HG03575 (cell line): ENCODE data around the gene ZNF576.
A peak's percentile ranks its signal among the peaks of the same experiment; 100 is the strongest.
"Not testable (repeated sequence)": the region's sequence is repeated elsewhere in the genome, so short reads cannot be mapped to it uniquely, and the experiment has no call there.

Experiments
- ATAC-seq: cut with Tn5 transposase; IDR thresholded peaks from one replicate; pipeline ENCODE4 v1.9.1; 2021; ENCODE audit not compliant: unreplicated experiment, insufficient number of reproducible peaks, low FRiP score; ENCODE audit errors: extremely low read depth

ZNF576 gene, protein sequence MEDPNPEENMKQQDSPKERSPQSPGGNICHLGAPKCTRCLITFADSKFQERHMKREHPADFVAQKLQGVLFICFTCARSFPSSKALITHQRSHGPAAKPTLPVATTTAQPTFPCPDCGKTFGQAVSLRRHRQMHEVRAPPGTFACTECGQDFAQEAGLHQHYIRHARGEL

DNA sequence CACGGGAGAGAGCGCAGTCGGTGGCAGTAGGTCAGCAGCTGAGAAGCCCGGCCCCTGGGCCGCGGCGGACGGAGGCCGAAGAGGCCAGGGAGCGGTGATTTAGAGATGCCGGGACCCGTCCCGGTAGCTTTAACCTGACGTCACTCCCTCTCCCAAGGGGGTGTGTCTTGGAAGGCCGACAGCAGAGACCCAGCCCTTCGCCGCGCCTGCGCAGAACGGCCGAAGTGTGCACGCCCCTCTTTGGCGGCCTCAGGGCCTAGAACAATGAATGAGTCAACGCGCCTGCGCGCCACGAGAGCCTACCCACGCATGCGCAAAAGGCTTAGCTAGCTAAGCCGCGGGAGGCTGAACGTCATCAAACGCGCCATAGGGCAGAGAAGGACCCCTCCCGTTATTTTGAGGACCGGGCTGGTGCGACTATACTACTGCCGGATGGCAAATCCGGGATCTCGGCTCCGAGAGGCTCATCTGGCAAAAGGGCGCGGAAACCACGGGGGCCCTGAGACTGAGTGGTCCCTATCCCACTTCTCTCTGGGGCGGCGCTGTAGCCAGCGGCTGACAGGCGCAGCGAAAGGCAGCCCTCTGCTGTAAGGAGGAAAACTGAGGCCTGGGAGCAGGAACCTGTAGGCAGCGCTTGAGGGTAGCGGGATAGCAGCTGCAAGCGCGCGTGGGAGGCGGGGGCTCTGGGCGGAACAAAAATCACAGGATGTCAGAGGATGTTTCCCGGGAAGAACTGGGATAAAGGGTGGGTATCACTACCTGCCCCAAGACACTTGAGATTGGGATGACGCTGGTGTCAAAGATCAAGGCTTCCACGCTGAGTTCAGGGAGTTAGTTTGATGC is at the start of gene ZNF576, which contains the start of gene IRGQ:
Gene ZNF576 (plus strand): TSS at position 597 of the 843 bp plus-strand sequence. CDS start 514 bp downstream, outside the sequence.
Gene IRGQ (minus strand): TSS at position 136 of the 843 bp plus-strand sequence. CDS start 796 bp downstream, outside the sequence.
- ATAC-seq, result peak; percentile 38

DNA sequence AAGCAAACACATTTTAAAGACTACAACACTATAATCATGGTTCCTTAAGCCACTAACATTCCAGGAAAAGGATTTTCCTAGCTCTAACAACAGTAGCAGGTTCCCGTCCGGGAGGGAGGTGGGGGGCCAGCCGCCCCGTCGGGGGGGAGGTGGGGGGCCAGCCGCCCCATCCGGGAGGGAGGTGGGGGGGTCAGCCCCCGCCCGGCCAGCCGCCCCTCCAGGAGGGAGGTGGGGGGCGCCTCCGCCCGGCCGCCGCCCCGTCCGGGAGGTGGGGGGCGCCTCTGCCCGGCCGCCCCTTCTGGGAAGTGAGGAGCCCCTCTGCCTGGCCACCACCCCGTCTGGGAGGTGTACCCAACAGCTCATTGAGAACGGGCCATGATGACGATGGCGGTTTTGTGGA is 48.5 kb upstream of the ZNF576 start:
- ATAC-seq, result not testable (repeated sequence)

DNA sequence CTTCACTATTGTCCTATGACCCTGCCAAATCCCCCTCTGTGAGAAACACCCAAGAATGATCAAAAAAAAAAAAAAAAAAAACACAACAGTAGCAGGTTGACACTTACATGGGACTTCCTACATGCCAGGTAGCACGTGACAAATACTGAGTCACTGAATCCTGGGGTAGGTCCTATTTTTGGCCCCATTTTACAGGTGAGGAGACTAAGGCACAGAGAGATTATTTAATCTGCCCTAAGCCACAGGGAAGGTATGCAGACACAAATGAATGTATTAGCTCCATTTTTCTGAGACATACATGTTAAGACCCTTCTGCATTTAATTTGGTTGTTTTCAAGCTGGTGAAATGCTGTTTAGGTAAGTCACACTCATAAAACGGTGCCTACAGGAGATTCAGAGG is 47.7 kb upstream of the ZNF576 start:
- ATAC-seq, result no peak

DNA sequence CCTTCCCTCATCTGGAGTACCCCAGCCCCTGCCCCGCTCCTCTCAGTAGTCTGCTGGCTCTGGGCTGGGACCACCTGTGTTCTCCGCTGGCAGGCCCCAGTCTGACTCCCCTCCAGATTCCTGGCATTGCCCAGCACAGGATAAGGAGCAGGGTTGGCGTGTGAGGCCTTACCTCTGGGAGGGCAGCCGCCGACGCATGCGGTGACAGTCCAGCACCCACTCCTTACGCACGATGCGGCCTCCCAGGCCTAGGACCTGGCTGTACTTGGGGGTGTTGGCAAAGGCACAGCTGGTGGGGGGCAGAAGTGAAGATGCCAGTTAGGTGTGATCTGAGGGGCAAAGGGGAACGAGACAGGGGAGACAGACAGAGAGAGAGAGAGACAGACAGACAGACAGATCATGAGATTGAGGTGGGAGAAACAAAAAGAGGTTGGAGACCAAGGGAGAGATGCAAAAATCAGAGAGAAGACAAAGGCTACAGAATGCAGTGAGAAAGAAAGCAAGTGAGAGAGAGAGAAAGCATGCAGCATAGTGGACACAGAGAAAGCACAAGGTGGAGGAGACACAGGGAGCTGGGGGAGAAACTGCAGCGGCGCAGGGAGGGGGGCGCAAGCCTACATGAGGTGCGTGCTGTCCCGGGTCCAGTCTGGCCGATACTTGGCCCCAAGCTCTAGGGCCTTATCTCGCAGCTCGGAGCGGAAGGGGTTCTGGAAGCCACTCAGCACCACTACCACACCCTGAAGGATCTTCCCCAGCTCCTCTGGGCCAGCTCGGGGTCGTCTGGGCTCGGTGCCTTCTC is 44.8 kb upstream of the ZNF576 start:
- ATAC-seq, result no peak

DNA sequence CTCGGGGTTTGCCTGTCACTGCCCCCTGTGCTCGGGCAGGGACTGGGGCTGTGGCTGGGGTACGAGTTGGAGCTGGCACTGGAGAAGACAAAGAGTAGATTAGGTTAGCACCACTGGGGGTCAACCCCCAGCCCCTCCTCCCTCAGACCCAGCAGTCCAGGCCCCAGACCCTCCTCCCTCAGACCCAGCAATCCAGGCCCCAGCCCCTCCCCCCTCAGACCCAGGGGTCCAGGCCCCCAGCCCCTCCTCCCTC is 44.3 kb upstream of the ZNF576 start:
- ATAC-seq, result no peak

DNA sequence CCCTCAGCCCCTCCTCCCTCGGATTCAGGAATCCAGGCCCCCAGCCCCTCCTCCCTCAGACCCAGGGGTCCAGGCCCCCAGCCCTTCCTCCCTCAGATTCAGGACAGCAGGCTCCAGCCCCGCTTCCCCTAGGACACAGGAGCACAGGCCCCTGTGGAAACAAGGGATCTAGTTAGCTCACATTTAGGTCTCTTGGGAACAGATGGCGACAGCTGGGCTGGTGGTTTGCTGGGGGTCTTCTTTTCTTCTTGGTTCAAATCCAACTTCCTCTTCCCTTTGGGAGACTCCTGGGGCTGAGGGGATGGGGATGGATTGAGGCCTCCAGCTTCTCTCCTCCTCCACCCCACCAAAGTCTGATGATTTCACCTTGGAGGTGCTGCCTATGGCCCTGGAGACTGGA is 43.8 kb upstream of the ZNF576 start:
- ATAC-seq, result no peak

DNA sequence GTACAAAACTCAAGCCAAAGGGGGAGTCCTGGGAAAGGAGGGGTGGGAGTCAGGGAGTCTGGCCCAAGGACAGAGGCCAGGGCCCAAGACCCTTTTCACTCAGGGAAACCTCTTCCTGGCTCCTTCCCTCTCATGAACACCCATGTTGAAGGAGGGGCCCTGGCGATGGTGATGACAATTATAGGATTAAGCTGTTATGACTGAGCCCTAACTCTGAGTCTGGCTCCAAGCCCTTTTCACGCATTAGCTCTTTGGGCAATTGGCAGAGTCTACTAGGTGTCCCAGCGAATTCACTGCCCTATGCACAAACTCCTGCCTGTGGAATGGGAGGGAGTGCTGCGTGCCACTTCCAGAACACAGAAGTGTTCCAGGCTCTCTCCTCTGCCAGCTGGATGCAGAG is 42.7 kb upstream of the ZNF576 start:
- no peak for ATAC-seq

DNA sequence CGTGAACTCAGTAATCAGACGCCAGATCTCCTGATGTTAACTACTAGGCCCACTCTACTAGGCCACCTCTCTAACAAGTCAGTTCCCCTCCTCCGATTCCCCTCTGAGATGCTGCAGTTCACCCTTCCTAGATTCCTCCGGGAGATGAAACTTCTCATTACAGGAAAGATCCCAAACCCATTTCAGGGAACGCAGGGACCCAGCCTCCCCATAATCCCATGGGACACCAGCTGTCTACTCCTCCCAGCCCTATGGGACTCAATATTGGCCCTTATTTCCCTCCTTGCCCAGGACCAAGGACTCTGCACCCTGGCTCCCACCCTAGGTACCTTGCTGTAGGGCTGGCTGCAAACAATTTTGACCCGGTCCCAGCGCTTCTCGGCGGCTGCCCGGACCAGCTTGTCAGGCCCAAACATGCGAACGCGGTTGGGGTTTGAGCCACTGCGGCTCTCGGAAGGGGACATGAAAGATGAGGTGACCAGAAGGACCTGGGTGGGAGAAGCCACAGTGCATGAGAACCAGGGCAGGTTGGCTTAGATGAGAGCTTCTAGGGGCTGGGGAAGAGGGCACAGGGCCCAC is 42.0 kb upstream of the ZNF576 start:
- no peak for ATAC-seq

DNA sequence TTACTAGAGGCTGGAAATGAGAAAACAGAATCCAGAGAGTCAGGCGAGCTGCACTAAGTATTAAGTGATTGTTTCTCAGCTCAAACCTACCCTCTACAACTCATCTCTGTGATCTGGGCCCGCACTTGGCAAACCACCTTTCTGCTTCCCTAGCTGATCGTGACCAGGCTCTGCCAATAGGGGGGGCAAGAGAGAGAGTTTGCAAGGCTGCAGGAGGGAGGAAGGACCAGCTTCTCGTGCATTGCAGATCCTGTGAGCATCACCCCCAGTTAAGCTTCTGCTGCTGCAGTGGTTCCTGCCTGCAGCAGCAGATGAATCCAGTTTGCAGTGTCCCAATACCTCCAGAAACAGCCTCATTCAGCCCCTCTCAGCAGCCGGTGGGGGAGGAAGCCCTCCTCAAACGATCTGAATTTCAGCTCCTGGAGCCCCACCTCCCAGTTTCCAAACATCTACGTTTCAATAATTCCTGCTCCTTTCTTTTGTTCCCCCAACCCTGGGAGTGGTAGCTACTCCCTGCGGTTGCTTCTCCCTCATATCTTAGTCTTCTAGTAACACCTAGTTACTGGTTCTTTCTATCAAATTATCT is 41.1 kb upstream of the ZNF576 start:
- ATAC-seq, result no peak

DNA sequence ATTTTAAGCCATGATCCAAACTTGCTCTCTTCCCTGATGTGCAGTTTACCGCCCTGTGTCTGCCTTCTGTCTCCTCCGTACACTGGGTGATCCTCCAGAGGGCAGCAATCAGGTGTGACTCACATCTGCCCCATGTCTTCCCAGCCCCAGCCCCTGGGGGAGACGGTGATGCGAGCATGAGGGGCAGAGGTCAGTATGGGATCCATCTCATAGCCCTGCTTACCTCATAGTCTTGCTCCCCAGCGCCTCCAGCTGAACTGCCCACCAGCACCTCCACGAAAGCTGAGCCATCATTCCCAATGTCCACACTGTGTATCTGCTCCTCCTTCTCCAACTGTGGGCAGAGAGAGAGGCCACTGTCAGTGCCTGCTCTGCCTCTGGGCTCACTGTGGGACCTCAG is 35.7 kb upstream of the ZNF576 start:
- ATAC-seq, result no peak

DNA sequence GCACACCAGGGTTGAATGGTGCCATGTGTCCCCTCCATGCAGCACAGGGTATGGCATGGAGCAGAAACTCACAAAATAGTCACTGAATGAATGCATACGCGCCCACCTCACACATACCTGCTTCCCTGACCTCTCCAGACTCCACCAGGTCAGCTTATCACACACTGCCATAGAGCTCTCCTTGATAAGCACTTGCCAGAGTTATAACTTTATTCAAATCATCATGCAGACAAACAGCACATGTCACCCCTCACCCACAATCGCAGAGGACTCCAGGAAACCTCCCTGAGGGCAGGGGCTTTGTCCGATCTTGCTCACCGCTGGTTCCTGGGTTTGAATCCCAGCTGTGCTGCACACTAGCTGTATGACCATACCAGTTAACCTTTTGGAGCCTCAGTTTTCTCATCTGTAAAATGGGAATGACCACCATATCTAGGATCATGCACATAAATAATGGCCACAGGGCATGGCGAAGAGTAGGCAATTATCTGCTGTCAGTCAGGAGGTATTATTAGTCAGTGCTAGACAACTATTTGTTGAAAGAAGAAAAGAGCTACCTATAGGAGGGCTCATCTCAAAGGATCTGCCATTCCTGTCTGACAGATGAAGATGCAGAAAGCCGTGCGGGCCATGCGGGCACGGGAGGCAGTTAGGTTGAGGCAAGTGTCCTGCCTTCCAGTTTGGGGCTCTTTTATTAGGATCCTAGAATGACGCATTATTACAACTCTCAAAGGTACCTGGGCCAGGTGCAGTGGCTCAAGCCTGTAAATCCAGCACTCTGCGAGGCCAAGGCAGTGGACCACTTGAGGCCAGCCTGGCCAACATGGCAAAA is 35.0 kb upstream of the ZNF576 start:
- ATAC-seq, result no peak

DNA sequence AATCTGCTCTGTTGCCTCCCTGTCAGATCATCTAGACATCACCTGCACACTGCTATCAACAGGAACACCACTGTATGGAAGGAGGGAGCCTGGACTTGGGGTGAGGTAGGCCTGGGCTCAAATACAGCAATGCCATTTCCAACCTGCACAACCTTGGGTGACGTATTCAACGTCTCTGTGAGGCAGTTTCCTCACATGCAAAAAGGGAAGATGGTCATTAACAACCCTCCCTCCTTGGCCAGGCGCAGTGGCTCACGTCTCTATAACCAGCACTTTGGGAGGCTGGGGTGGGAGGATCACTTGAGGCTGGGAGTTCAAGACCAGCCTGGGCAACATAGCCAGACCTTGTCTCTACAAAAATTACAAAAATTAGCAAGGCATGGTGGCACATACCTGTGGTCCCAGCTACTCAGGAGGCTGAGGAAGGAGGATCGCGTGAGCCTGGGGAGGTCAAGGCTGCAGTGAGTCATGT is 34.1 kb upstream of the ZNF576 start:
- no peak for ATAC-seq

DNA sequence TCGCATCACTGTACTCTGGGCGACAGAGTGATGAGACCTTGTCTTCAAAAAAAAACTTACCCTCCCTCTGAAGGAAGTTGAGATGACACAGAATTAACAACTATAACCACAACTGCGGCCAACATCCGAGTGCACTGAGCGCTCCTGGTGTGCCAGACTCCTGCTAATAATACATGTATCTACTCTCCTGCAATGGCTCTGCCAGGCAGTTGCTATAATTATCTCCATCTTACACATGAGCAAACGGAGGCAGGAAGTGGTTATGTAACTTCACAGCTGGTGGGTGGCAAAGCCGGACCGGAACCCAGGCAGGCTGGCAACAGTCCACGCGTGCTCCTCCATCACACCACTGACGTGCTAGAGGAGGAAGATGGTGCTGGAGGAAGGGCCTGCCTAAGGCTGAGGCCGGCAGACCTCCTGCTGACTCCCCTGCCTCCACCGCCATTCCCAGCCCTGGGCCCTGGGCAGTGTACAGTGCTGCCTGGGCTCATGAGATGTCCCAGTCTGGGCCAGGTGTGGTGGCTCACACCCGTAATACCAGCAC is 33.6 kb upstream of the ZNF576 start:
- no peak for ATAC-seq

DNA sequence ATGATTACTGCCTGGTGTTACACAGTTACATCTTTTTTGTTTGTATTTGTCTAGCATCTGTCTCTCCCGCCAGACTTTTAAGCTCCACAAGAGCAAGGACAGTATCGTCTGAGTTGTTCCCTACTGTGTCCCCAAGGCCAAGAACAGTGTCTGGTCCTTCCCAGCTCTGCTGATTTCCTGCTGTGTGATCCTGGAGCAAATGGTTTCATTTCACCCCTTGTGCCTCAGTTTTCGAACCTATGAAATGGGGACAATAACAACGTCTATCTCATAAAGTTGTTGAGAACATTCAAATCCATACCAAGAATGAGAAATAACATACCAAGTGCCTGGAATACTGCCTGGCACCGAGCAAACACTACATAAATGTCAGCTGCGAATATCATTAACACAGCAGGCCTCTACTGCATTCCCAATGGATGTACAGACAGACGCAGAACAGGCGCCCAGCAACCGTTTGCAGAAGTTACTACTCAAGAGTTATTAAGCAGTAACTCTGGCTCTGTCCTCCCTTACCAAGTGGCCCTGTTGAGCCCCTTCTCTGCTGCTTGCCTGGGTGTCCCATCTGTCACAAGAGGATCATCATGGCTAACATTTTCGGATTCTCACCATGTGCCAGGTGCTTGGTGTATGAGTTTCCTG is 32.5 kb upstream of the ZNF576 start:
- ATAC-seq, result no peak

DNA sequence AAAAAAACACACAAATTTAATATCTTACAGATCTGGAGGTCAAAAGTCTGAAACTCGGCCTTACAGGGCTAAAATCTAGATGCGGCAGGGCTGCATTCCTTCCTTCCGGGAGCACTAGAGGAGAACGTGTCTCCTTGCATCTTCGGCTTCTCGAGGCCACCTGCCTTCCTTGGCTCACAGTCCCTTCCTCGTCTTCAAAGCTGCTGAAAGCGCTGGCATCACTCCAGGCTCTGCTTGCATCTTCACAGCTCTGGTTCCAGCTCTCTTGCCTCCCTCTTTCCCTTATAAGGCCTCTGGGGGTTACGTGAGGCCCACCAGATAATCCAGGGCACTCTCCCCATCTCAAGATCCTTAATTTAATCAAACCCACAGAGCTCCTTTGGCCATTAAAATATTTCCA is 31.6 kb upstream of the ZNF576 start:
- no peak for ATAC-seq

DNA sequence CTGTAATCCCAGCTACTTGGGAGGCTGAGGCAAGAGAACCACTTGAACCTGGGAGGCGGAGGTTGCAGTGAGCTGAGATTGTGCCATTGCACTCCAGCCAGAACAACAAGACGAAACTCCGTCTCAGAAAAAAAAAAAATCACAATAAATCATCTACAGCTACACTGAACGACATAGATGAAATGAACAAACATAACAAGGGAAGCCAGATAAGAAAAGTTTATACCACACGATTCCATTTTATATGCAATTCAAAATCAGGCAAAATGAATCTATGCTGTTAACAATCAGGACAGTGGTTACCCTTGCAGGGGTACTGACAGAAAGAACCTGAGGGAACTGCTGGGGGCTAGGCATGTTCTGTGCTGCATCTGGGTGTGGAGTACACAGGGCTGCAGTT is 26.7 kb upstream of the ZNF576 start:
- ATAC-seq, result no peak

DNA sequence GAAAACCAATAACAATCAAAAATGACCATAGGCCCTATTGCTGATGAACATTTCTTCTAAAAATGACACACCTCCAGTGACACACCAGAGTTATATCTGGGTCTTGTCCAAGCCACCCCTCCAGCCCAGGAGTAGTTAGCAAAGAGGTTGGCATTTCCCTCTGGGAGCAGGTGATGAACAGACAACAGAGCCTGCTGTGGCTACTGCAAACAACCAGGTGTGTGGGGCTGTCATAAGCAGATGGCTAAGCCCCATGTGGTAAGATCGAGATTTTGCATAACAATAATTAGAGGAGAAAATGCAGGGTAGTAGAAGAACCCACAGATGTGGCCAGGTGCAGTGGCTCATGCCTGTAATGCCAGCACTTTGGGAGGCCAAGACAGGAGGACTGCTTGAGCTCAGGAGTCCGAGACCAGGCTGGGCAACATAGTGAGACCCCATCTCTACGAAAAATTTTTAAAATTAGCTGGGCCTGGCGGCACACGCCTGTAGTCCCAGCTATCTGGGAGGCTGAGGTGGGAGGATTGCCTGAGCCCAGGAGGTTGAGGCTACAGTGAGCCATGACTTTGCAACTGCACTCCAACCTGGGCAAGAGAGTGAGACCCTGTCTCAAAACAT is 26.1 kb upstream of the ZNF576 start:
- no peak for ATAC-seq
